ENCODE measurements around the gene IGDCC3.

The IGDCC3 gene

GRCh38 chr15:65285291-65286068 lies 92.3 kb downstream of the IGDCC3 start:
- DNase-seq = no peak

- no peak for DNase-seq
Observed at GRCh38 chr15:65278480-65278879, 99.3 kb downstream of the IGDCC3 start.

Data from bone marrow (tissue), 2 donors.